ENCODE data around the gene AURKB. TPM values are rescaled to one million over a fixed set of nuclear protein-coding genes. Genes with fewer than 3 reads are reported as not detected.
A peak's percentile ranks its signal among the peaks of the same experiment; 100 is the strongest.

The AURKB gene
- total and polyA plus RNA-seq, 10 of the 15 experiments (the other 5 are each of a cell fraction or from before 2014, with no cell fraction given): 52.7 to 209 (median 128) TPM

DNA sequence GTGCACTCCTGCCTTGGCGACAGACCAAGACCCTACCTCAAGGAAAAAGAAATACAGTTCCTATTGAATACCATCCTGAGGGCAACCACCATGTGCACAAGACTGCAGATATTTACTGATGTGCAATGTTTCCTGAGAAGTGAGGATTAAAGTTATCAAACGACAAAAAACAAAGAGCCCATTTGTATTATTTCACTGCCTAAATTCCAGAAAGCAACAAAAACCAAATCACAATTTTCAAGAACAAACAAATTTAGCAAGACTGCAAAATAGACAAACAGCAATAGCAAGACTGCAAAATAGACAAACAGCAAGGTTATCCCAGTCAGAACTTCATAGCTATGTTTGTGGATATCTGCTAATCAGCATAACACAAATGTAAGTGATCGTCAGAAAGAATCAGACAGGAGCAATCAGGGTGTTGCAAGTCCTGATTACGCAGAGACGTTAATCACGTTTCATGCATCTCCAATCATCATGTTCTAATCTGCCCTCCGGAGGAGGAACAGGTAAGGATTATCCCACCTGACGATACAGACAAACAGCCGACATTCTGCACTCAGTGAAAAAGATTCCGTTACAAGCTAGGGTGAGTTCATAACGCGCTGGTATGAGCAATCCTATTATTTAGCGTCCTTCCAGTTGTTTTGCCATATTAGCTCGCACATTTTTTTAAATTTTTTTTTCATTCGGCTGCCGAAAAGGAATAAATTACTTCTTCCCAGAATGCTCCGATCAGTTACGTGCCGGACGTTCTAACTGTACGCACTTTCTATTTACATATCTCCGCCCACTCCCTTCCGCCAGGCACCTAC lies 37.1 kb downstream of the AURKB start (continued):
- TF ChIP-seq, protein P1, sequence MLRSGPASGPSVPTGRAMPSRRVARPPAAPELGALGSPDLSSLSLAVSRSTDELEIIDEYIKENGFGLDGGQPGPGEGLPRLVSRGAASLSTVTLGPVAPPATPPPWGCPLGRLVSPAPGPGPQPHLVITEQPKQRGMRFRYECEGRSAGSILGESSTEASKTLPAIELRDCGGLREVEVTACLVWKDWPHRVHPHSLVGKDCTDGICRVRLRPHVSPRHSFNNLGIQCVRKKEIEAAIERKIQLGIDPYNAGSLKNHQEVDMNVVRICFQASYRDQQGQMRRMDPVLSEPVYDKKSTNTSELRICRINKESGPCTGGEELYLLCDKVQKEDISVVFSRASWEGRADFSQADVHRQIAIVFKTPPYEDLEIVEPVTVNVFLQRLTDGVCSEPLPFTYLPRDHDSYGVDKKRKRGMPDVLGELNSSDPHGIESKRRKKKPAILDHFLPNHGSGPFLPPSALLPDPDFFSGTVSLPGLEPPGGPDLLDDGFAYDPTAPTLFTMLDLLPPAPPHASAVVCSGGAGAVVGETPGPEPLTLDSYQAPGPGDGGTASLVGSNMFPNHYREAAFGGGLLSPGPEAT (IDR thresholded peaks at IDR 0.05; ENCODE audit: low read depth): peak; percentile 90
- TF ChIP-seq YBX1 (IDR thresholded peaks at IDR 0.05): no peak
- TF ChIP-seq HCFC1 (IDR thresholded peaks at IDR 0.05; ENCODE audit: low read length): peak; percentile 72
- TF ChIP-seq, protein P2, sequence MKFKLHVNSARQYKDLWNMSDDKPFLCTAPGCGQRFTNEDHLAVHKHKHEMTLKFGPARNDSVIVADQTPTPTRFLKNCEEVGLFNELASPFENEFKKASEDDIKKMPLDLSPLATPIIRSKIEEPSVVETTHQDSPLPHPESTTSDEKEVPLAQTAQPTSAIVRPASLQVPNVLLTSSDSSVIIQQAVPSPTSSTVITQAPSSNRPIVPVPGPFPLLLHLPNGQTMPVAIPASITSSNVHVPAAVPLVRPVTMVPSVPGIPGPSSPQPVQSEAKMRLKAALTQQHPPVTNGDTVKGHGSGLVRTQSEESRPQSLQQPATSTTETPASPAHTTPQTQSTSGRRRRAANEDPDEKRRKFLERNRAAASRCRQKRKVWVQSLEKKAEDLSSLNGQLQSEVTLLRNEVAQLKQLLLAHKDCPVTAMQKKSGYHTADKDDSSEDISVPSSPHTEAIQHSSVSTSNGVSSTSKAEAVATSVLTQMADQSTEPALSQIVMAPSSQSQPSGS (IDR thresholded peaks at IDR 0.05; ENCODE audit: low read length): peak; percentile 100
- TF ChIP-seq, protein P3, sequence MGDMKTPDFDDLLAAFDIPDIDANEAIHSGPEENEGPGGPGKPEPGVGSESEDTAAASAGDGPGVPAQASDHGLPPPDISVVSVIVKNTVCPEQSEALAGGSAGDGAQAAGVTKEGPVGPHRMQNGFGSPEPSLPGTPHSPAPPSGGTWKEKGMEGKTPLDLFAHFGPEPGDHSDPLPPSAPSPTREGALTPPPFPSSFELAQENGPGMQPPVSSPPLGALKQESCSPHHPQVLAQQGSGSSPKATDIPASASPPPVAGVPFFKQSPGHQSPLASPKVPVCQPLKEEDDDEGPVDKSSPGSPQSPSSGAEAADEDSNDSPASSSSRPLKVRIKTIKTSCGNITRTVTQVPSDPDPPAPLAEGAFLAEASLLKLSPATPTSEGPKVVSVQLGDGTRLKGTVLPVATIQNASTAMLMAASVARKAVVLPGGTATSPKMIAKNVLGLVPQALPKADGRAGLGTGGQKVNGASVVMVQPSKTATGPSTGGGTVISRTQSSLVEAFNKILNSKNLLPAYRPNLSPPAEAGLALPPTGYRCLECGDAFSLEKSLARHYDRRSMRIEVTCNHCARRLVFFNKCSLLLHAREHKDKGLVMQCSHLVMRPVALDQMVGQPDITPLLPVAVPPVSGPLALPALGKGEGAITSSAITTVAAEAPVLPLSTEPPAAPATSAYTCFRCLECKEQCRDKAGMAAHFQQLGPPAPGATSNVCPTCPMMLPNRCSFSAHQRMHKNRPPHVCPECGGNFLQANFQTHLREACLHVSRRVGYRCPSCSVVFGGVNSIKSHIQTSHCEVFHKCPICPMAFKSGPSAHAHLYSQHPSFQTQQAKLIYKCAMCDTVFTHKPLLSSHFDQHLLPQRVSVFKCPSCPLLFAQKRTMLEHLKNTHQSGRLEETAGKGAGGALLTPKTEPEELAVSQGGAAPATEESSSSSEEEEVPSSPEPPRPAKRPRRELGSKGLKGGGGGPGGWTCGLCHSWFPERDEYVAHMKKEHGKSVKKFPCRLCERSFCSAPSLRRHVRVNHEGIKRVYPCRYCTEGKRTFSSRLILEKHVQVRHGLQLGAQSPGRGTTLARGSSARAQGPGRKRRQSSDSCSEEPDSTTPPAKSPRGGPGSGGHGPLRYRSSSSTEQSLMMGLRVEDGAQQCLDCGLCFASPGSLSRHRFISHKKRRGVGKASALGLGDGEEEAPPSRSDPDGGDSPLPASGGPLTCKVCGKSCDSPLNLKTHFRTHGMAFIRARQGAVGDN (IDR thresholded peaks at IDR 0.05): peak; percentile 100
- TF ChIP-seq ZNF217 (IDR thresholded peaks at IDR 0.05): 0 out of 2 replicates have a peak, but pooled peaks have one; percentile 33
- TF ChIP-seq, protein P4, sequence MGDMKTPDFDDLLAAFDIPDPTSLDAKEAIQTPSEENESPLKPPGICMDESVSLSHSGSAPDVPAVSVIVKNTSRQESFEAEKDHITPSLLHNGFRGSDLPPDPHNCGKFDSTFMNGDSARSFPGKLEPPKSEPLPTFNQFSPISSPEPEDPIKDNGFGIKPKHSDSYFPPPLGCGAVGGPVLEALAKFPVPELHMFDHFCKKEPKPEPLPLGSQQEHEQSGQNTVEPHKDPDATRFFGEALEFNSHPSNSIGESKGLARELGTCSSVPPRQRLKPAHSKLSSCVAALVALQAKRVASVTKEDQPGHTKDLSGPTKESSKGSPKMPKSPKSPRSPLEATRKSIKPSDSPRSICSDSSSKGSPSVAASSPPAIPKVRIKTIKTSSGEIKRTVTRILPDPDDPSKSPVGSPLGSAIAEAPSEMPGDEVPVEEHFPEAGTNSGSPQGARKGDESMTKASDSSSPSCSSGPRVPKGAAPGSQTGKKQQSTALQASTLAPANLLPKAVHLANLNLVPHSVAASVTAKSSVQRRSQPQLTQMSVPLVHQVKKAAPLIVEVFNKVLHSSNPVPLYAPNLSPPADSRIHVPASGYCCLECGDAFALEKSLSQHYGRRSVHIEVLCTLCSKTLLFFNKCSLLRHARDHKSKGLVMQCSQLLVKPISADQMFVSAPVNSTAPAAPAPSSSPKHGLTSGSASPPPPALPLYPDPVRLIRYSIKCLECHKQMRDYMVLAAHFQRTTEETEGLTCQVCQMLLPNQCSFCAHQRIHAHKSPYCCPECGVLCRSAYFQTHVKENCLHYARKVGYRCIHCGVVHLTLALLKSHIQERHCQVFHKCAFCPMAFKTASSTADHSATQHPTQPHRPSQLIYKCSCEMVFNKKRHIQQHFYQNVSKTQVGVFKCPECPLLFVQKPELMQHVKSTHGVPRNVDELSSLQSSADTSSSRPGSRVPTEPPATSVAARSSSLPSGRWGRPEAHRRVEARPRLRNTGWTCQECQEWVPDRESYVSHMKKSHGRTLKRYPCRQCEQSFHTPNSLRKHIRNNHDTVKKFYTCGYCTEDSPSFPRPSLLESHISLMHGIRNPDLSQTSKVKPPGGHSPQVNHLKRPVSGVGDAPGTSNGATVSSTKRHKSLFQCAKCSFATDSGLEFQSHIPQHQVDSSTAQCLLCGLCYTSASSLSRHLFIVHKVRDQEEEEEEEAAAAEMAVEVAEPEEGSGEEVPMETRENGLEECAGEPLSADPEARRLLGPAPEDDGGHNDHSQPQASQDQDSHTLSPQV (IDR thresholded peaks at IDR 0.05): 0 out of 2 replicates have a peak, but pooled peaks have one; percentile 62
- TF ChIP-seq MEF2A (IDR thresholded peaks at IDR 0.05; ENCODE audit: insufficient read depth, low read depth, low read length): peak; percentile 98
- TF ChIP-seq SRF (IDR thresholded peaks at IDR 0.05; ENCODE audit: low read depth in 2 of 2, low read length in 2 of 2): peak in 1 of 2 experiments; percentile 57; a peak in 1 of 4 replicates
- TF ChIP-seq, protein P5, sequence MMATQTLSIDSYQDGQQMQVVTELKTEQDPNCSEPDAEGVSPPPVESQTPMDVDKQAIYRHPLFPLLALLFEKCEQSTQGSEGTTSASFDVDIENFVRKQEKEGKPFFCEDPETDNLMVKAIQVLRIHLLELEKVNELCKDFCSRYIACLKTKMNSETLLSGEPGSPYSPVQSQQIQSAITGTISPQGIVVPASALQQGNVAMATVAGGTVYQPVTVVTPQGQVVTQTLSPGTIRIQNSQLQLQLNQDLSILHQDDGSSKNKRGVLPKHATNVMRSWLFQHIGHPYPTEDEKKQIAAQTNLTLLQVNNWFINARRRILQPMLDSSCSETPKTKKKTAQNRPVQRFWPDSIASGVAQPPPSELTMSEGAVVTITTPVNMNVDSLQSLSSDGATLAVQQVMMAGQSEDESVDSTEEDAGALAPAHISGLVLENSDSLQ (IDR thresholded peaks at IDR 0.05): peak; percentile 70
- TF ChIP-seq PAX5 (IDR thresholded peaks at IDR 0.05; ENCODE audit: borderline replicate concordance, low read depth, low read length): peak; percentile 89
- TF ChIP-seq NFYB (IDR thresholded peaks at IDR 0.05; ENCODE audit: insufficient read depth, low read depth, low read length): no peak
- TF ChIP-seq CREB1 (IDR thresholded peaks at IDR 0.05; ENCODE audit: low read depth): peak; percentile 78
- TF ChIP-seq FOXK2 (IDR thresholded peaks at IDR 0.05): peak; percentile 63
- 0 out of 2 replicates have a peak, but pooled peaks have one; percentile 70 for TF ChIP-seq DPF2 (IDR thresholded peaks at IDR 0.05)
- no peak; the same call in 1 of the 2 replicates for TF ChIP-seq RCOR1 (conservative IDR thresholded peaks at IDR 0.05; ENCODE audit: low read depth, low read length)
- TF ChIP-seq ZNF274 (IDR thresholded peaks at IDR 0.05; ENCODE audit: insufficient read depth, insufficient read length): no peak

Data from GM12878 (cell line).